ENCODE results near the gene FAM13A. TPM values are rescaled to one million over a fixed set of nuclear protein-coding genes. Genes with fewer than 3 reads are reported as not detected.

Gene FAM13A
- total and polyA plus RNA-seq, 2 of the 8 experiments (the other 6 are each of a cell fraction or from before 2014, with no cell fraction given) = 7.1 to 16.5 TPM

DNA sequence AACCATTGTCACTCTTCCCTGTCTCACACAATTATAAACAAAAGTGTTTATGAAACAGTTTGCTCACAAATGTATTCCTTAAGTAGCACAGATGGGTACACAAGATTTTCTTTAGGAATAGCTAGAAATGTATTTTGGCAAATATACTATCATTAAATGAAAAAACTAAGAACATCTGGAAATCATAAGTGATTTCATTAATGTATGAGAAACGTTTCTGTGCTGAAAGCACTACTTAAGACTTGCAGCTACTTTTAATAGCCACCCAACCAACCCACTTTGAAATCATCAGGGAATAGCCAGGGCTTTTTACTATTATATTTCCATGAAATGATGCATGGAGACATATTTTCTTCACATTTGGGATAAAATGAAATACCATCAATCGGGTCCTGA lies 297.1 kb downstream of the FAM13A start (continued):
- no peak for TF ChIP-seq NRF1 (IDR thresholded peaks at IDR 0.05; ENCODE audit: low read depth, low read length)

Data from H1 (cell line).